RWPE2 (cell line): Measurements from ENCODE around the gene GNAT1.
A peak's percentile ranks its signal among the peaks of the same experiment; 100 is the strongest.

Experiments
- ATAC-seq: fragments of 200-7000 bp; cut with Tn5 transposase; 3 replicates; pipeline ENCODE4 v1.9.1; 2021; ENCODE audit warnings: low read depth
- DNase-seq: peaks from one replicate; pipeline ENCODE4 v3.0.0-alpha.2; 2020; ENCODE audit warnings: low spot score
- H3K27ac ChIP-seq: fragments of 450-650 bp; 2 replicates; pipeline ENCODE4 v1.5.1; 2017; ENCODE audit warnings: mild to moderate bottlenecking; ENCODE audit not compliant: poor library complexity, severe bottlenecking
- H3K27me3 ChIP-seq: fragments of 250-450 bp; sonication (Bioruptor Pico); 2 replicates; pipeline ENCODE4 v1.5.1; 2021; ENCODE audit warnings: mild to moderate bottlenecking, moderate library complexity; ENCODE audit not compliant: insufficient read depth, poor library complexity, severe bottlenecking
- H3K36me3 ChIP-seq: fragments of 250-450 bp; sonication (Bioruptor Pico); 2 replicates; pipeline ENCODE4 v1.5.1; 2020; ENCODE audit warnings: low read depth, mild to moderate bottlenecking, moderate library complexity
- H3K4me1 ChIP-seq: fragments of 250-450 bp; sonication (Bioruptor Pico); 2 replicates; pipeline ENCODE4 v1.5.1; 2021; ENCODE audit warnings: mild to moderate bottlenecking, moderate library complexity; ENCODE audit not compliant: insufficient read depth, poor library complexity, severe bottlenecking
- H3K4me3 ChIP-seq: fragments of 250-450 bp; sonication (Bioruptor Pico); 2 replicates; pipeline ENCODE4 v1.5.1; 2021; ENCODE audit warnings: mild to moderate bottlenecking, moderate library complexity; ENCODE audit not compliant: severe bottlenecking
- H3K9me3 ChIP-seq: fragments of 250-450 bp; sonication (Bioruptor Pico); 2 replicates; pipeline ENCODE4 v1.5.1; 2021; ENCODE audit warnings: mild to moderate bottlenecking, moderate library complexity; ENCODE audit not compliant: severe bottlenecking
- TF ChIP-seq, protein P1 (sequence below): fragments of 450-650 bp; IDR thresholded peaks from one replicate; pipeline ENCODE4 v1.5.1; 2017; ENCODE audit warnings: mild to moderate bottlenecking, moderate library complexity; ENCODE audit not compliant: poor library complexity, severe bottlenecking

Gene GNAT1

DNA sequence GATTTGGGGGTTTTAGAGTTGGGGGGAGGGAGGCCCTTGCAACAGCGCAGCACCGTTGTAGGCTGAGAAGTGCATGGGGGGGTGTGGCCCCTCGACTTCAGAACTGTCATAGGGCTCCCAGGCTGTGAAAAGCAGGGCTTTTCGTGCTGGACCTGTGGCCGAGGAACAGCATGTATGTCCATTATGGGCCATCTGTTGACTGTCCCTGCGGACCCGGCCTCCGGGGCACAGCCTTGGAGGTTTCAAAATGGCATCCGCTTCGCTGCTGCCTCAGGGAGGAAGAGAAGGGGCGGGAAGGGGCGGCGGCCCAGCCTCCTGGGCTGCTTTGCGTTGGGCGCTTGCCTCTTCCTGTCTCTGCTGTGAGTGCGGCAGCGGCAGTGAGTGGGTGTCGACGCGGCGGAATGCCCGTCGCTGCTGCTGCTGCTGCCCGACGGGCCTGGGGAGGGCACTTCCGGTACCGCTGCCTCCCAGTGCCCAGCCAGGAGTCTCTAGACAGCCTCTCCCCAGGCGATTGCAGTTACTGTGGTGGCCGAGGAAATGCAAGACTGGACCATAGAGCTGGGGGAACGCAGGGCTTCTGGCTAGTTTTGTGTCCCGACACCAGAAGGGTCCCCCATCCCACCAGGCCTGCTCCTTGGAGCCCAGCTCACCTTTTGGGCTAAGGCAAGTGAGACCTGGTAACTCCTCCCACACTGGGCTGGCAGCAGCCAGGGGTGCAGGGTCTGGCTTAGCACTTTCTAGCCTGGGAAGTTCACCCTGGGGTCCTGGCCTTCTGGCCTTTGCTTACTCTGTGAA lies 46.5 kb downstream of the GNAT1 start:
- no peaks in the 10 kb centered on the region for H3K4me1 ChIP-seq
- H3K4me3 ChIP-seq, result peak overlapping the region; percentile 89
- H3K9me3 ChIP-seq, result no peaks in the 10 kb centered on the region
- TF ChIP-seq, protein P1, sequence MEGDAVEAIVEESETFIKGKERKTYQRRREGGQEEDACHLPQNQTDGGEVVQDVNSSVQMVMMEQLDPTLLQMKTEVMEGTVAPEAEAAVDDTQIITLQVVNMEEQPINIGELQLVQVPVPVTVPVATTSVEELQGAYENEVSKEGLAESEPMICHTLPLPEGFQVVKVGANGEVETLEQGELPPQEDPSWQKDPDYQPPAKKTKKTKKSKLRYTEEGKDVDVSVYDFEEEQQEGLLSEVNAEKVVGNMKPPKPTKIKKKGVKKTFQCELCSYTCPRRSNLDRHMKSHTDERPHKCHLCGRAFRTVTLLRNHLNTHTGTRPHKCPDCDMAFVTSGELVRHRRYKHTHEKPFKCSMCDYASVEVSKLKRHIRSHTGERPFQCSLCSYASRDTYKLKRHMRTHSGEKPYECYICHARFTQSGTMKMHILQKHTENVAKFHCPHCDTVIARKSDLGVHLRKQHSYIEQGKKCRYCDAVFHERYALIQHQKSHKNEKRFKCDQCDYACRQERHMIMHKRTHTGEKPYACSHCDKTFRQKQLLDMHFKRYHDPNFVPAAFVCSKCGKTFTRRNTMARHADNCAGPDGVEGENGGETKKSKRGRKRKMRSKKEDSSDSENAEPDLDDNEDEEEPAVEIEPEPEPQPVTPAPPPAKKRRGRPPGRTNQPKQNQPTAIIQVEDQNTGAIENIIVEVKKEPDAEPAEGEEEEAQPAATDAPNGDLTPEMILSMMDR, result no peak
- ATAC-seq (peak; percentile 62), DNase-seq (peak; percentile 88)
- H3K36me3 ChIP-seq, result peaks cover 17% of the 10 kb centered on the region
- peak overlapping the region; percentile 88 for H3K27ac ChIP-seq
- no peaks in the 10 kb centered on the region for H3K27me3 ChIP-seq

DNA sequence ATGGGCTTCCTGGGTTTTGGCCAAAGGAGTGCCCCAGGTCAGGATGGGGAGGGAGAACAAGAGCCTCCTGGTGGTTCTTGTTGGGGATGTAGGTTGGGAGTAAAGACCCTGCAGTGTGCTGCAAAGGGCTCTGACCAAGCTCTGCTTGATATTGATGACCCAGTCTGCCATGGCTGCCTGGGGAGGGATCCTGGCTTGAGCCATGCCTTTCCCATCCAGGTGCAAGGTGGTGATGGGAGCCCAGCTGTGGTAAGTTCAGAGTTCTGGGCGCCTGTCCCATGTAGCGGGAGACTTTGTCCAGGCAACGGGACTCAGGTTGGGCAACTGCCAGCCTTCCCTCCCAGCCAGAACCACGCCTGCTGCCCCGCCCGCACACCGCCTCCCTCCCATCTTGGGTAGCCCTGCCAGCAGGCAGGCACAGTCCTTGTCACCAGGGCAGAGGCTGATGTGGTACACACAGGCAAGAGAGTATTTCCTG lies 47.2 kb downstream of the GNAT1 start:
- Histone ChIP-seq H3K9me3 (no peaks in the 10 kb centered on the region), H3K4me1 (no peaks in the 10 kb centered on the region), H3K27me3 (no peaks in the 10 kb centered on the region), H3K4me3 (peak overlapping the region; percentile 89), H3K36me3 (peaks cover 20% of the 10 kb centered on the region), H3K27ac (peak overlapping the region; percentile 88)
- ATAC-seq, result no peak
- no peak for DNase-seq
- TF ChIP-seq, protein P1, result no peak

DNA sequence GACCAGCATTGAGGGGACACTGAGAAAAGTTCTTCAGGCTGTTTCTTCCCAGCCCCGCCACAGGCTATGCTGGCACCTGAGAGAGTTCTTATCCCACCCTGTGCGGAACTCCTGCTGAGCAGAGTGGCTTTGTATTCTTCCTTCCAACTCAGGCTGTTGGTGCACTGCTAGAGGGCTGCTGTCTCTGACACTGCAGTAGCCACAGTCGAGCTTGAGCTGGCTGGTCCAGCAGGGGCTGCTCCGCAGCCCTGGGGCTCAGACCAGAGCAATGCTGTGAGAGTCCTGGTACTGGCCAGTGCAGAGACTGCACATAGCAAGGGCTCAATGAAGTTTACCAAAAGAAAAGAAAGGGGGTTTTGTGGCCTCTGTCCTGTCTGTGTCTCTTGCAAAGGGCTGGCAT lies 48.2 kb downstream of the GNAT1 start:
- no peaks in the 10 kb centered on the region for H3K4me1 ChIP-seq
- H3K27ac ChIP-seq, result peak overlapping the region; percentile 88
- no peaks in the 10 kb centered on the region for H3K9me3 ChIP-seq
- no peaks in the 10 kb centered on the region for H3K27me3 ChIP-seq
- no peak for DNase-seq
- ATAC-seq, result no peak
- H3K4me3 ChIP-seq, result no peak overlapping the region
- TF ChIP-seq, protein P1, result no peak
- peaks cover 25% of the 10 kb centered on the region for H3K36me3 ChIP-seq

DNA sequence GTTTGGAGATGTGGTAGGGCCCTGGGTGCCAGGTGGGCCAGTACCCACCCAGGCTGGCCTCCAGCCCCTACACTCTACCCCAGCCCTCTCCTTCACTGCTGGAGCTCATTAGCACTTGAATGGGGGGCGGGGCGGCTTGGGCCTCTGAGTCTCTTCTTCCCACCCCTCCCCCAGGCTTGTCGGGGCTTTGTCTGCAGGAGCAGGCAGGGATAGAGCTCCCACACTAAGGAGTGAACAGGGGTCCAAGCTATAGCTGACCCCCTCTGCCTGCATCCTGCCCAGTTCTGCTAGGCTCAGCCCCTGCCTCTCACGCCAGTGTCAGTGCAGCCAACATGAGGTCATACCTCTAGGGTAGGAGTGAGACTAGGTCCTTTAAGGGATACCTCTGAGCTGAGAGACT lies 49.8 kb downstream of the GNAT1 start:
- Histone ChIP-seq H3K4me1 (peaks cover 6% of the 10 kb centered on the region), H3K9me3 (no peaks in the 10 kb centered on the region), H3K4me3 (no peak overlapping the region), H3K27me3 (no peaks in the 10 kb centered on the region), H3K36me3 (peaks cover 25% of the 10 kb centered on the region), H3K27ac (peak overlapping the region; percentile 93)
- TF ChIP-seq, protein P1, result no peak
- DNase-seq (no peak), ATAC-seq (no peak)

DNA sequence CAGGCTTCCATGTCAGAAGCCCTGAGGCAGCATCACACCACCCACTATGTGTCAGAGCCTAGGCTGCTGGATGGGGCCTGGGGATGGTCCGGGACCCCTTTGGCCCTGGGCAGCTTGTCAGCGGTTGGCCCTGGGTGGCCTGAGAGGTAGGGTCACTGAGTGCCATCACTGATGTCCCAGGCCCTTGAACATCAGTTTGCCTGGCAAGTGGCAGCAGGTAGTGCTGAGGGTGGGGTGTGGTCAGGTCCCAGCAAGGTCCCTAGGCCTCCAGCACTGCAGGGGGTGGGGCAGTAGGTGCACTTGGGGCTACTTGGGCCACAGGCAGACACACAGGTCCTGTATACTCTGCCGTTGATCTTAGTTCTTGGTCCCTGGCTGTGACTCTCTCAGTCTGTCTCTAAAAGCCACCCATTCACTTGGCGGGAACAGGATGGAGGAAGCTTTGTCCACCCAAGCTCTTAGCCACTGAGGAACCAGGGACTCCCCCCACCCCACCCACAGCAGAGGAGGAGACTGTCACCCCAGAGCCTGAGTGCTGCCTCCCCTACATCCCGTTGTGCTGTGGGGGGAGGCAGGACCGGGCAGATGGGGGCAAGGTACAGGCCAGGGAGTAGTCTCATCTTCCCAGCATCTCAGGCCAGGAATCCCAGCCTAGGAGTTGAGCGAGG lies 50.4 kb downstream of the GNAT1 start:
- Histone ChIP-seq H3K4me3 (no peak overlapping the region), H3K27ac (peak overlapping the region; percentile 93), H3K27me3 (no peaks in the 10 kb centered on the region), H3K36me3 (peaks cover 26% of the 10 kb centered on the region), H3K4me1 (peaks cover 8% of the 10 kb centered on the region), H3K9me3 (no peaks in the 10 kb centered on the region)
- no peak for DNase-seq
- ATAC-seq, result no peak
- TF ChIP-seq, protein P1, result no peak
